Measurements from ENCODE around the gene TTLL9.

TTLL9 gene

GRCh38 chr20:31984981-31985471 lies 114.6 kb downstream of the TTLL9 start:
- no peak for DNase-seq (ENCODE audit: low spot score)

GRCh38 chr20:31987744-31988143 lies 117.3 kb downstream of the TTLL9 start:
- peak; percentile 32 for DNase-seq (ENCODE audit: low spot score)

- DNase-seq (ENCODE audit: low spot score): no peak
Observed at GRCh38 chr20:31988430-31989015, 118.1 kb downstream of the TTLL9 start.

- DNase-seq (ENCODE audit: low spot score): no peak
Observed at GRCh38 chr20:31989030-31989645, 118.7 kb downstream of the TTLL9 start.

GRCh38 chr20:31990641-31991338 lies 120.4 kb downstream of the TTLL9 start:
- no peak for DNase-seq (ENCODE audit: low spot score)

GRCh38 chr20:31991339-31991705 lies 120.9 kb downstream of the TTLL9 start:
- no peak for DNase-seq (ENCODE audit: low spot score)

GRCh38 chr20:31992086-31992485 lies 121.7 kb downstream of the TTLL9 start:
- no peak for DNase-seq (ENCODE audit: low spot score)

All from AG20443 (cell line).